DOHH2 (cell line): ENCODE measurements around the gene SPINK8.
"Not testable (repeated sequence)": the region's sequence is repeated elsewhere in the genome, so short reads cannot be mapped to it uniquely, and the experiment has no call there.

Experiments used
- H3F3A ChIP-seq: fragments of 200-600 bp; sonication (generic), shearing (Covaris generic); 2 replicates; pipeline ENCODE4 v1.6.0; 2016; ENCODE audit warnings: antibody characterized with exemption, mild to moderate bottlenecking; ENCODE audit not compliant: control insufficient read depth, insufficient read depth
- H3K27ac ChIP-seq: fragments of 200-600 bp; sonication (generic); 2 replicates; pipeline ENCODE4 v1.5.1; 2014; ENCODE audit warnings: low read depth, mild to moderate bottlenecking, low read length, moderate library complexity
- H3K27me3 ChIP-seq: fragments of 200-600 bp; sonication (generic); 2 replicates; pipeline ENCODE4 v1.6.1; 2014; ENCODE audit warnings: mild to moderate bottlenecking, low read length, mixed read lengths; ENCODE audit not compliant: control insufficient read depth
- H3K36me3 ChIP-seq: fragments of 200-600 bp; sonication (generic); 2 replicates; pipeline ENCODE4 v1.6.1; 2014; ENCODE audit warnings: mild to moderate bottlenecking, low read length, moderate library complexity, mixed read lengths; ENCODE audit not compliant: control insufficient read depth
- H3K4me1 ChIP-seq: fragments of 200-600 bp; sonication (generic); 2 replicates; pipeline ENCODE4 v1.6.1; 2014; ENCODE audit warnings: mild to moderate bottlenecking, low read length, mixed read lengths; ENCODE audit not compliant: control insufficient read depth
- H3K4me2 ChIP-seq: fragments of 200-600 bp; sonication (generic); 2 replicates; pipeline ENCODE4 v1.6.0; 2014; ENCODE audit warnings: mild to moderate bottlenecking, low read length, moderate library complexity
- H3K4me3 ChIP-seq: fragments of 200-600 bp; sonication (generic); 2 replicates; pipeline ENCODE4 v1.5.1; 2014; ENCODE audit warnings: mild to moderate bottlenecking, low read length, mixed read lengths
- H3K79me2 ChIP-seq: fragments of 200-600 bp; sonication (generic); 2 replicates; pipeline ENCODE4 v1.6.1; 2014; ENCODE audit warnings: mild to moderate bottlenecking, low read length, mixed read lengths; ENCODE audit not compliant: control insufficient read depth
- H3K9me2 ChIP-seq: fragments of 200-600 bp; sonication (generic); replicated peaks from 2 replicates; pipeline ENCODE4 v1.6.1; 2014; ENCODE audit warnings: mild to moderate bottlenecking, low read length, mixed read lengths; ENCODE audit not compliant: control insufficient read depth
- H3K9me3 ChIP-seq: fragments of 200-600 bp; sonication (generic); 2 replicates; pipeline ENCODE4 v1.6.1; 2014; ENCODE audit warnings: antibody characterized with exemption, low read length, mixed read lengths; ENCODE audit not compliant: control insufficient read depth, insufficient read depth
- H4K20me1 ChIP-seq: fragments of 200-600 bp; sonication (generic); 2 replicates; pipeline ENCODE4 v1.6.0; 2014; ENCODE audit warnings: low read depth, mild to moderate bottlenecking, antibody characterized with exemption, low read length, moderate library complexity; ENCODE audit not compliant: control insufficient read depth, insufficient read depth
- EZH2phosphoT487 ChIP-seq: fragments of 200-600 bp; sonication (generic); IDR thresholded peaks from 2 replicates; pipeline ENCODE4 v1.6.1; 2017; ENCODE audit warnings: borderline replicate concordance, mild to moderate bottlenecking, antibody characterized with exemption, low read length, moderate library complexity, mixed read lengths
- TF ChIP-seq, protein P1 (sequence below): fragments of 200-600 bp; sonication (generic); IDR thresholded peaks from one replicate; pipeline ENCODE4 v1.5.1; 2014; ENCODE audit warnings: antibody characterized with exemption, mild to moderate bottlenecking, low read depth, low read length; ENCODE audit not compliant: poor library complexity, severe bottlenecking

Gene SPINK8

GRCh38 chr3:48334605-48335004, 1.1 kb upstream of the SPINK8 start:
- H3K9me2 ChIP-seq: no peaks in the 10 kb centered on the region
- no peaks in the 10 kb centered on the region for H3K4me1 ChIP-seq
- H3K27ac ChIP-seq: no peak overlapping the region
- no peaks in the 10 kb centered on the region for H3K9me3 ChIP-seq
- H3K79me2 ChIP-seq: no peaks in the 10 kb centered on the region
- H3K4me2 ChIP-seq: no peak overlapping the region
- no peak for TF ChIP-seq EZH2phosphoT487
- TF ChIP-seq, protein P1, sequence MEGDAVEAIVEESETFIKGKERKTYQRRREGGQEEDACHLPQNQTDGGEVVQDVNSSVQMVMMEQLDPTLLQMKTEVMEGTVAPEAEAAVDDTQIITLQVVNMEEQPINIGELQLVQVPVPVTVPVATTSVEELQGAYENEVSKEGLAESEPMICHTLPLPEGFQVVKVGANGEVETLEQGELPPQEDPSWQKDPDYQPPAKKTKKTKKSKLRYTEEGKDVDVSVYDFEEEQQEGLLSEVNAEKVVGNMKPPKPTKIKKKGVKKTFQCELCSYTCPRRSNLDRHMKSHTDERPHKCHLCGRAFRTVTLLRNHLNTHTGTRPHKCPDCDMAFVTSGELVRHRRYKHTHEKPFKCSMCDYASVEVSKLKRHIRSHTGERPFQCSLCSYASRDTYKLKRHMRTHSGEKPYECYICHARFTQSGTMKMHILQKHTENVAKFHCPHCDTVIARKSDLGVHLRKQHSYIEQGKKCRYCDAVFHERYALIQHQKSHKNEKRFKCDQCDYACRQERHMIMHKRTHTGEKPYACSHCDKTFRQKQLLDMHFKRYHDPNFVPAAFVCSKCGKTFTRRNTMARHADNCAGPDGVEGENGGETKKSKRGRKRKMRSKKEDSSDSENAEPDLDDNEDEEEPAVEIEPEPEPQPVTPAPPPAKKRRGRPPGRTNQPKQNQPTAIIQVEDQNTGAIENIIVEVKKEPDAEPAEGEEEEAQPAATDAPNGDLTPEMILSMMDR: no peak
- peaks cover 8% of the 10 kb centered on the region for H3K27me3 ChIP-seq
- H3K4me3 ChIP-seq: no peak overlapping the region
- no peaks in the 10 kb centered on the region for H4K20me1 ChIP-seq
- H3F3A ChIP-seq: no peaks in the 10 kb centered on the region
- no peaks in the 10 kb centered on the region for H3K36me3 ChIP-seq

GRCh38 chr3:48331706-48332435, 1.6 kb downstream of the SPINK8 start:
- H3K4me1 ChIP-seq, H4K20me1 ChIP-seq, H3K79me2 ChIP-seq, H3F3A ChIP-seq, H3K27ac ChIP-seq, H3K36me3 ChIP-seq, H3K9me3 ChIP-seq, H3K9me2 ChIP-seq, H3K4me2 ChIP-seq, H3K4me3 ChIP-seq: not testable (repeated sequence)
- peaks cover 19% of the 10 kb centered on the region for H3K27me3 ChIP-seq

- Histone ChIP-seq H3K27ac (no peak overlapping the region), H3K9me3 (no peaks in the 10 kb centered on the region), H3K79me2 (no peaks in the 10 kb centered on the region), H3K4me2 (no peak overlapping the region), H3K4me3 (no peak overlapping the region), H3F3A (no peaks in the 10 kb centered on the region), H4K20me1 (no peaks in the 10 kb centered on the region), H3K9me2 (no peaks in the 10 kb centered on the region), H3K36me3 (no peaks in the 10 kb centered on the region), H3K27me3 (peaks cover 11% of the 10 kb centered on the region; the same call in 1 of the 2 replicates), H3K4me1 (peaks cover 10% of the 10 kb centered on the region)
- TF ChIP-seq, protein P1: no peak
- no peak for TF ChIP-seq EZH2phosphoT487
These were observed 12.5 kb downstream of the SPINK8 start for GRCh38 chr3:48320996-48321395.

- TF ChIP-seq EZH2phosphoT487: no peak
- TF ChIP-seq, protein P1: no peak
- H3F3A ChIP-seq: no peaks in the 10 kb centered on the region
- H3K27me3 ChIP-seq: peaks cover 2% of the 10 kb centered on the region; the same call in 1 of the 2 replicates
- H3K4me3 ChIP-seq: no peak overlapping the region
- H3K36me3 ChIP-seq: no peaks in the 10 kb centered on the region
- H4K20me1 ChIP-seq: no peaks in the 10 kb centered on the region
- H3K27ac ChIP-seq: no peak overlapping the region
- H3K9me2 ChIP-seq: no peaks in the 10 kb centered on the region
- peaks cover 10% of the 10 kb centered on the region for H3K4me1 ChIP-seq
- no peak overlapping the region for H3K4me2 ChIP-seq
- peaks cover 14% of the 10 kb centered on the region for H3K9me3 ChIP-seq
- H3K79me2 ChIP-seq: no peaks in the 10 kb centered on the region
These were observed 14.6 kb downstream of the SPINK8 start for GRCh38 chr3:48318713-48319468.
